Islet of Langerhans (tissue), 1 donor: ENCODE results near the gene GRM5.
"Not testable (repeated sequence)": the region's sequence is repeated elsewhere in the genome, so short reads cannot be mapped to it uniquely, and the experiment has no call there.

Source experiments
- FAIRE-seq: peaks from one replicate; lab custom pipeline; 2011; peaks lifted over from hg19 to GRCh38; lab: Jason Lieb, UNC

Gene GRM5

GRCh38 chr11:88972210-88972609 lies 93.6 kb downstream of the GRM5 start:
- FAIRE-seq, result no peak

- not testable (repeated sequence) for FAIRE-seq
Measured at GRCh38 chr11:88961621-88962020, 104.2 kb downstream of the GRM5 start.

GRCh38 chr11:88959857-88960256 lies 105.9 kb downstream of the GRM5 start:
- FAIRE-seq, result not testable (repeated sequence)

GRCh38 chr11:88950975-88951374 lies 114.8 kb downstream of the GRM5 start:
- FAIRE-seq, result no peak

GRCh38 chr11:88948908-88949307 lies 116.9 kb downstream of the GRM5 start:
- FAIRE-seq, result not testable (repeated sequence)

GRCh38 chr11:88947843-88948572 lies 117.8 kb downstream of the GRM5 start:
- FAIRE-seq, result not testable (repeated sequence)

- not testable (repeated sequence) for FAIRE-seq
Measured at GRCh38 chr11:88929665-88930064, 136.1 kb downstream of the GRM5 start.

- not testable (repeated sequence) for FAIRE-seq
Measured at GRCh38 chr11:88917065-88917464, 148.7 kb downstream of the GRM5 start.

- FAIRE-seq, result no peak
Measured at GRCh38 chr11:88909500-88909899, 156.3 kb downstream of the GRM5 start.

- FAIRE-seq, result not testable (repeated sequence)
Measured at GRCh38 chr11:88901436-88901835, 164.3 kb downstream of the GRM5 start.

GRCh38 chr11:88888855-88889254 lies 176.9 kb downstream of the GRM5 start:
- FAIRE-seq, result not testable (repeated sequence)

GRCh38 chr11:88886796-88887195 lies 179.0 kb downstream of the GRM5 start:
- no peak for FAIRE-seq

GRCh38 chr11:88882800-88883199 lies 183.0 kb downstream of the GRM5 start:
- not testable (repeated sequence) for FAIRE-seq

GRCh38 chr11:88861618-88862017 lies 204.2 kb downstream of the GRM5 start:
- no peak for FAIRE-seq

- FAIRE-seq, result not testable (repeated sequence)
Measured at GRCh38 chr11:88860431-88860830, 205.4 kb downstream of the GRM5 start.

- FAIRE-seq, result not testable (repeated sequence)
Measured at GRCh38 chr11:88853963-88854362, 211.8 kb downstream of the GRM5 start.

- not testable (repeated sequence) for FAIRE-seq
Measured at GRCh38 chr11:88851547-88851946, 214.2 kb downstream of the GRM5 start.

GRCh38 chr11:88849773-88850172 lies 216.0 kb downstream of the GRM5 start:
- not testable (repeated sequence) for FAIRE-seq

- FAIRE-seq, result no peak
Measured at GRCh38 chr11:88849368-88849767, 216.4 kb downstream of the GRM5 start.

GRCh38 chr11:88846266-88846665 lies 219.5 kb downstream of the GRM5 start:
- FAIRE-seq, result not testable (repeated sequence)

- not testable (repeated sequence) for FAIRE-seq
Measured at GRCh38 chr11:88844941-88845340, 220.8 kb downstream of the GRM5 start.

- FAIRE-seq, result not testable (repeated sequence)
Measured at GRCh38 chr11:88843766-88844426, 221.9 kb downstream of the GRM5 start.

- not testable (repeated sequence) for FAIRE-seq
Measured at GRCh38 chr11:88838139-88838538, 227.6 kb downstream of the GRM5 start.

- not testable (repeated sequence) for FAIRE-seq
Measured at GRCh38 chr11:88835709-88836108, 230.1 kb downstream of the GRM5 start.
